BLaER1 treated with 17β-estradiol and CSF1 and Interleukin-3, amounts not matched to agents 10 nM and 100 nM (cell line): ENCODE measurements around the gene FGFR3.
"Not testable (repeated sequence)": the region's sequence is repeated elsewhere in the genome, so short reads cannot be mapped to it uniquely, and the experiment has no call there.

ENCODE experiments used
- H3K27ac ChIP-seq, 11 experiments: shearing (Covaris generic); formaldehyde crosslinking; 2 replicates each; pipeline ENCODE4 v1.8.1; 2022
- H3K27me3 ChIP-seq, 11 experiments: shearing (Covaris generic); formaldehyde crosslinking; 2 replicates each; pipeline ENCODE4 v1.8.1; 2022
- H3K36me3 ChIP-seq, 11 experiments: shearing (Covaris generic); formaldehyde crosslinking; 2 replicates each; pipeline ENCODE4 v1.8.1; 2022
- H3K4me1 ChIP-seq, 10 experiments: shearing (Covaris generic); formaldehyde crosslinking; 2 replicates each; pipeline ENCODE4 v1.8.1; 2022
- H3K4me2 ChIP-seq, 11 experiments: shearing (Covaris generic); formaldehyde crosslinking; 2 replicates each; pipeline ENCODE4 v1.8.1; 2022
- H3K4me3 ChIP-seq, 10 experiments: shearing (Covaris generic); formaldehyde crosslinking; 2 replicates each; pipeline ENCODE4 v1.8.1; 2022
- H3K9ac ChIP-seq, 11 experiments: shearing (Covaris generic); formaldehyde crosslinking; 2 replicates each; pipeline ENCODE4 v1.8.1; 2022
- H3K9me3 ChIP-seq, 11 experiments: shearing (Covaris generic); formaldehyde crosslinking; replicated peaks in 1 of 11; 2 replicates each; pipeline ENCODE4 v1.8.1; 2022
- H4K20me1 ChIP-seq, 11 experiments: shearing (Covaris generic); formaldehyde crosslinking; 2 replicates each; pipeline ENCODE4 v1.8.1; 2022
- Cebpa-rat ChIP-seq, 11 experiments: shearing (Covaris generic); IDR thresholded peaks; 2 replicates each; pipeline ENCODE4 v1.8.1; 2022

The FGFR3 gene

GRCh38 chr4:1826531-1827350, 33.6 kb downstream of the FGFR3 start:
- H3K4me3 ChIP-seq: no peak overlapping the region
- peaks cover 20 to 26% (median 25%) of the 10 kb centered on the region in 10 experiments for H3K4me1 ChIP-seq
- no peak for TF ChIP-seq Cebpa-rat (IDR thresholded peaks at IDR 0.05)
- H3K9ac ChIP-seq: no peak overlapping the region
- H3K36me3 ChIP-seq: peaks cover 54 to 74% (median 62%) of the 10 kb centered on the region in 11 experiments
- H4K20me1 ChIP-seq: peaks cover 0 to 70% (median 41%) of the 10 kb centered on the region in 11 experiments; a peak in 20 of 22 replicates
- H3K4me2 ChIP-seq: no peak overlapping the region
- H3K9me3 ChIP-seq: no peaks in the 10 kb centered on the region
- no peaks in the 10 kb centered on the region for H3K27me3 ChIP-seq
- H3K27ac ChIP-seq: no peak overlapping the region

- Histone ChIP-seq H3K9me3 (no peaks in the 10 kb centered on the region), H3K4me2 (peak overlapping the region; percentile 73 to 98 (median 91)), H4K20me1 (peaks cover 25 to 79% (median 64%) of the 10 kb centered on the region in 11 experiments; a peak in 21 of 22 replicates), H3K27me3 (no peaks in the 10 kb centered on the region), H3K27ac (peak overlapping the region in 9 of 11 experiments; percentile 11 to 79 (median 66); a peak in 14 of 22 replicates), H3K36me3 (peaks cover 30 to 59% (median 41%) of the 10 kb centered on the region in 11 experiments), H3K9ac (peak overlapping the region in 7 of 11 experiments; percentile 10 to 63 (median 50); a peak in 12 of 22 replicates), H3K4me3 (peak overlapping the region in 1 of 10 experiments; percentile 13; a peak in 1 of 20 replicates), H3K4me1 (peaks cover 52 to 60% (median 60%) of the 10 kb centered on the region in 10 experiments)
- TF ChIP-seq Cebpa-rat (IDR thresholded peaks at IDR 0.05): no peak
Observed at GRCh38 chr4:1830234-1830633, 37.1 kb downstream of the FGFR3 start.

- Histone ChIP-seq H3K9ac (peak overlapping the region in 8 of 11 experiments; percentile 10 to 63 (median 50); a peak in 12 of 22 replicates), H3K9me3 (no peaks in the 10 kb centered on the region), H3K27ac (peak overlapping the region in 9 of 11 experiments; percentile 29 to 79 (median 67); a peak in 18 of 22 replicates), H3K27me3 (no peaks in the 10 kb centered on the region), H3K36me3 (peaks cover 30 to 59% (median 41%) of the 10 kb centered on the region in 11 experiments), H3K4me2 (peak overlapping the region; percentile 73 to 98 (median 91)), H4K20me1 (peaks cover 29 to 79% (median 64%) of the 10 kb centered on the region in 11 experiments; a peak in 21 of 22 replicates), H3K4me3 (peak overlapping the region in 3 of 10 experiments; percentile 13 to 27 (median 25); a peak in 2 of 20 replicates), H3K4me1 (peaks cover 52 to 66% (median 65%) of the 10 kb centered on the region in 10 experiments)
- TF ChIP-seq Cebpa-rat (IDR thresholded peaks at IDR 0.05): no peak
Observed at GRCh38 chr4:1830642-1831228, 37.6 kb downstream of the FGFR3 start.

GRCh38 chr4:1831331-1831730, 38.2 kb downstream of the FGFR3 start:
- peak overlapping the region in 3 of 10 experiments; percentile 4 to 27 (median 25); a peak in 3 of 20 replicates for H3K4me3 ChIP-seq
- peaks cover 29 to 79% (median 64%) of the 10 kb centered on the region in 11 experiments; a peak in 21 of 22 replicates for H4K20me1 ChIP-seq
- peak overlapping the region in 9 of 11 experiments; percentile 29 to 79 (median 67); a peak in 17 of 22 replicates for H3K27ac ChIP-seq
- H3K4me2 ChIP-seq: peak overlapping the region; percentile 73 to 98 (median 91)
- H3K36me3 ChIP-seq: peaks cover 30 to 59% (median 41%) of the 10 kb centered on the region in 11 experiments
- no peaks in the 10 kb centered on the region for H3K9me3 ChIP-seq
- TF ChIP-seq Cebpa-rat (IDR thresholded peaks at IDR 0.05): no peak
- H3K9ac ChIP-seq: peak overlapping the region in 7 of 11 experiments; percentile 4 to 63 (median 50); a peak in 9 of 22 replicates
- H3K4me1 ChIP-seq: peaks cover 52 to 71% (median 68%) of the 10 kb centered on the region in 10 experiments
- H3K27me3 ChIP-seq: no peaks in the 10 kb centered on the region

- Histone ChIP-seq H3K9ac (peak overlapping the region in 8 of 11 experiments; percentile 4 to 63 (median 34); a peak in 12 of 22 replicates), H3K27ac (peak overlapping the region in 9 of 11 experiments; percentile 41 to 79 (median 75); a peak in 18 of 22 replicates), H3K36me3 (peaks cover 33 to 66% (median 47%) of the 10 kb centered on the region in 11 experiments), H4K20me1 (peaks cover 29 to 85% (median 74%) of the 10 kb centered on the region in 11 experiments; a peak in 21 of 22 replicates), H3K27me3 (no peaks in the 10 kb centered on the region), H3K4me3 (peak overlapping the region in 4 of 10 experiments; percentile 13 to 43 (median 35); a peak in 7 of 20 replicates), H3K9me3 (no peaks in the 10 kb centered on the region), H3K4me2 (peak overlapping the region; percentile 73 to 98 (median 91)), H3K4me1 (peaks cover 52 to 73% (median 68%) of the 10 kb centered on the region in 10 experiments)
- TF ChIP-seq Cebpa-rat (IDR thresholded peaks at IDR 0.05): no peak; a peak in 1 of 22 replicates
Observed at GRCh38 chr4:1832690-1833089, 39.6 kb downstream of the FGFR3 start.

- Histone ChIP-seq H3K4me2 (peak overlapping the region; percentile 73 to 98 (median 91)), H3K36me3 (peaks cover 41 to 73% (median 55%) of the 10 kb centered on the region in 11 experiments), H3K27ac (peak overlapping the region in 10 of 11 experiments; percentile 8 to 79 (median 71); a peak in 18 of 22 replicates), H4K20me1 (peaks cover 29 to 93% (median 77%) of the 10 kb centered on the region in 11 experiments; a peak in 21 of 22 replicates), H3K4me1 (peaks cover 52 to 78% (median 69%) of the 10 kb centered on the region in 10 experiments), H3K9ac (peak overlapping the region; percentile 5 to 73 (median 48); a peak in 19 of 22 replicates), H3K4me3 (peak overlapping the region in 8 of 10 experiments; percentile 7 to 43 (median 27); a peak in 11 of 20 replicates), H3K27me3 (no peaks in the 10 kb centered on the region), H3K9me3 (no peaks in the 10 kb centered on the region)
- TF ChIP-seq Cebpa-rat (IDR thresholded peaks at IDR 0.05): no peak
Observed at GRCh38 chr4:1833307-1834046, 40.4 kb downstream of the FGFR3 start.

GRCh38 chr4:1834047-1834775, 41.1 kb downstream of the FGFR3 start:
- Histone ChIP-seq H3K4me1 (peaks cover 52 to 85% (median 75%) of the 10 kb centered on the region in 10 experiments), H3K36me3 (peaks cover 48 to 80% (median 63%) of the 10 kb centered on the region in 11 experiments)

GRCh38 chr4:1835836-1836235, 42.7 kb downstream of the FGFR3 start:
- peaks cover 36 to 100% (median 92%) of the 10 kb centered on the region in 11 experiments; a peak in 21 of 22 replicates for H4K20me1 ChIP-seq
- peak overlapping the region in 7 of 11 experiments; percentile 88 to 98 (median 93); a peak in 12 of 22 replicates for H3K4me2 ChIP-seq
- H3K9me3 ChIP-seq, H3K4me3 ChIP-seq, H3K27me3 ChIP-seq: not testable (repeated sequence)
- 0 out of 22 replicates have a peak overlapping the region, but pooled peaks of 1 of the 11 experiments have one; percentile 77 for H3K27ac ChIP-seq
- peaks cover 42 to 82% (median 69%) of the 10 kb centered on the region in 10 experiments for H3K4me1 ChIP-seq
- H3K36me3 ChIP-seq: peaks cover 62 to 91% (median 76%) of the 10 kb centered on the region in 11 experiments
- H3K9ac ChIP-seq: peak overlapping the region in 2 of 11 experiments; percentile 4 to 39; a peak in 2 of 22 replicates

More at GRCh38 chr4:1834047-1834775, 41.1 kb downstream of the FGFR3 start:
- H4K20me1 ChIP-seq: peaks cover 31 to 100% (median 83%) of the 10 kb centered on the region in 11 experiments; a peak in 21 of 22 replicates
- peak overlapping the region in 10 of 11 experiments; percentile 8 to 79 (median 71); a peak in 18 of 22 replicates for H3K27ac ChIP-seq
- H3K27me3 ChIP-seq: no peaks in the 10 kb centered on the region
- no peak for TF ChIP-seq Cebpa-rat (IDR thresholded peaks at IDR 0.05)
- H3K4me2 ChIP-seq: peak overlapping the region; percentile 73 to 98 (median 91)
- H3K4me3 ChIP-seq: peak overlapping the region in 4 of 10 experiments; percentile 16 to 39 (median 32); a peak in 8 of 20 replicates
- H3K9ac ChIP-seq: peak overlapping the region; percentile 5 to 73 (median 48); a peak in 19 of 22 replicates
- H3K9me3 ChIP-seq: no peaks in the 10 kb centered on the region
